DMS79 (cell line): ENCODE measurements around the gene RIMBP2.
A peak's percentile ranks its signal among the peaks of the same experiment; 100 is the strongest.

Experiments used
- DNase-seq: peaks from one replicate; lab custom pipeline; 2025; lab: John Stamatoyannopoulos, UW

RIMBP2 gene

DNA sequence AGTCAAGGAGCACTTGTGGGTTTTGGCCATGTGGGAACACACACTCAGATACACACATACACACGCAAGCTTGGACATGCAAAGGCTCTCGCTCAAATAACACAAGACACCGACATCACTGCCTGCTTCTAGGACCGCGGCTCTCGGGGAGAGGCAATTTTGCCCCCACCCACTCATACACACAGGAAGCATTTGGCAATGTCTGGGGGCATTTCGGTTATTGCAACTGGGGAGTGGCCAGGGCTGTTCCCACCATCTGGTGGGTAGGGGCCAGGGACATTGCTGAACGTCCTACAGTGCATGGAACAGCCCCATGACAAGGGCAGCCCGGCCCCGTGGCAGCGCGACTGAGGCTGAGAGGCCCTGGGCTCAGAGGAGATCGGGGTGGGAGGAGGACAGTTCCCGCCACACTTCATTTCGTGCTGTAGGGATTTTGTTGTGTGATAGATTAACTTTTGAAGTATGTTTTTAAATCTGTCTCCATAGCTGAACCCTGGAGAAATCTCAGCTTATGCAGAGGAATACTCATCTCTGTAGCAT is 35.6 kb downstream of the RIMBP2 start:
- no peak for DNase-seq

DNA sequence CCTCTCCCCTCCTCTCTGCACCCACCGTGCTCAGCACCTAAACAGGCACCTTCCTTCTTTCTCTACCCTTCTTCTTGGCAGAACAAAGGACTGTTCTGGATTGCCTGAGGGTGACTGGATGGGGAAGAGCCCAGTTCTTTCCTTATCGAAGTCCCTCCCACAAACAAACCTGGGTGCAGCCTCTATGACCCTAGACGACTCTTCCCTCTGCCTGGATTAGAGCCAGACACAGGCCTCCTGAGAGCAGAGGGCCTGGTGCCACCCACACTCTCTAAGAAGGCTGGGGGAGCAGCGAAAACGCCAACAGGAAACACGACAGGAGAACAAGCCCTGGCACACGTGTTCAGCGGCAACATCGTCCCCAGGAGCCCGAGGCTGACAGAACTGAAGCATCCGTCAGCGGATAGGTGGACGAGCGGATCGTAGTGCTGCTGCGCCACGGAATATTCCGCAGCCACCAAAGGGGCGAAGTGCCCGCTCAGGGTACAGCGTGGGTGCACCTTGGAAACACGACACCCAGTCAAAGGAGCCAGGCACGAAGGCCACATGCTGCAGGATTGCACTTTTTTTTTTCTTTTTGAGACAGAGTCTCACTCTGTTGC is 38.0 kb downstream of the RIMBP2 start:
- DNase-seq, result peak; percentile 18

DNA sequence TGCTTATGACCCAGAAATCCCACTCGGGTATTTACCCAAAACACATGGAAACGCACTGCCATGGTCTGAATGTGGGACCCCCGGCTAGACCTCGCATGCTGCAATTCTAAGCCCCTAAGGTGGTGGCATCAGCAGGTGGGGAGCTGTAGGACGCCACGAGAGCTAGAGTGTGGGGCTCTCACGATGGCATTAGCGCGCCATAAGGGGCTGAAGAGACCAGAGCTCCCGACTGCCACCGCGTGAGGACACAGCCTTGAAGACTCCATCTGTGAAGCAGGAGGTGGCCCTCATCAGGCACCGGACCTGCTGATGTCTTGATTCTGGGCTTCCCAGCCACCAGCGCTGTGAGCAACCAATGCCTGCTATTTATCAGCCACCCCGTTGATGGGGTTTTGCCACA is 40.3 kb downstream of the RIMBP2 start:
- DNase-seq, result no peak

DNA sequence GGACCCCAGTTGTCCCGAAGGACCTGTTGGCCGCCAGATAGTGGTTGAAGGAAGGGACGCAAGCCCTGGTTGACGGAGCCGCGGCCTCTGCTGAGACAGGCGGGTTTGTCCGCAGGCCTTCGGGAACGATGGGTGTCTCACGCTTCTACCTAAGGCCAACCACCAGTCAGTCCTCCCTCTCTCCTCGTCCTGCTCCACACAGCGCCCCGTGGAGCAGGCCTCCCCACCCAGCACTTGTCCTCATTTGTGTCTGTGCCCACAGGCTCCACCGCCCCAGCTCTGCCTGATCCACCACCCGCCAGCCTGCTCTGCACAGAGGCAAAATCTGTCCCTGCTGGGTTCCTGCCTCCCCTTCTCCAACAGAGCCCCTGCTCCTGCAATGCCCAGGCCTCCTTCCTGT is 41.0 kb downstream of the RIMBP2 start:
- no peak for DNase-seq

DNA sequence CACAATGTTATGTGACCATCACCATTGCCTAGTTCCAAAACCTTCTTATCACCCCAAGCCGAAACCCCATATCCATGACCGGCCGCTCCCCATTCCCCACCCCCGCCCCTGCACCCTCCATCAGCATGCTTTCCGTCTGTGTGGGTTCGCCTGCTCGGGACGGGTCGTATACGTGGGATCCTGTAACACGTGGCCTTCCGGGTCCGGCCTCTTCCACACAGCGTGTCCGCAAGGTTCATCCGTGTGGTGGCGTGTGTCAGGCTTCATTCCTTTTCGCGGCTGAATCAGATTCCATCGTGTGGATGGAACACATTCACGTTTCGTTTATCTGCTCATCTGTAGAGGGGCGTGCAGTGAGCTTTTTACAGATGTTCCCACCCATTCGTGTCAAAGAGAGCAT is 41.4 kb downstream of the RIMBP2 start:
- DNase-seq, result no peak

DNA sequence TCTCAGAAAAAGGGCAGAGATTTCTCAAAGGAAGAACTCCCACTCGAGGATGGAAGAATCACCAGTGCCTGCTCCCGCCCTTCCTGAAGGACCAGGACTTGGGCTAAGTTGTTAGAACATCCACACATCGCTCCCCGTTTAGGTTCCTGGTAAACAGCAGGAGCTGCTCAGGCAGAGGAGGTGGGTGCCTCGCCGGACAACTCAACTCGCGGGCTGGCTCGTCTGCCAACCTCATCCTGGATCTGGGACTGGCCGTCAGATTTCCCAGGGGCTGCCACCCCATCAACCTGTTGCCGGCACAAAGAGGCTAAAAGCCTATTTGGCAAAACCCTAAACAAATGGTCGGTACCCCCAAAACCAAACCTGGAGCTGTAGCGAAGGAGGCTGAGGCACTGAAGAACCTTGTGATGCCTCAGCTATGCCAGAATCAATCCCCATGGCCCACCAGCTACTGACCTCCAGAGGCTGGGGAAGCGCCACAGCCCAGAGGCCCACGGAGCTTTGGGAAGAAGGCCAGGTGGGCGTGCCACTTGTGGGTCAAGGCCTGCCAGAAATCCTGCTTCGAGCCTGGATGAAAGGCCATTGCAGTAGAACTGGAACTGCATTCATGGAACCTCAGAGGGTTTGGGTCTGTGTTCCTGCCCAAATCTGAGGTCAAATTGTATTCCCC is 42.9 kb downstream of the RIMBP2 start:
- no peak for DNase-seq

DNA sequence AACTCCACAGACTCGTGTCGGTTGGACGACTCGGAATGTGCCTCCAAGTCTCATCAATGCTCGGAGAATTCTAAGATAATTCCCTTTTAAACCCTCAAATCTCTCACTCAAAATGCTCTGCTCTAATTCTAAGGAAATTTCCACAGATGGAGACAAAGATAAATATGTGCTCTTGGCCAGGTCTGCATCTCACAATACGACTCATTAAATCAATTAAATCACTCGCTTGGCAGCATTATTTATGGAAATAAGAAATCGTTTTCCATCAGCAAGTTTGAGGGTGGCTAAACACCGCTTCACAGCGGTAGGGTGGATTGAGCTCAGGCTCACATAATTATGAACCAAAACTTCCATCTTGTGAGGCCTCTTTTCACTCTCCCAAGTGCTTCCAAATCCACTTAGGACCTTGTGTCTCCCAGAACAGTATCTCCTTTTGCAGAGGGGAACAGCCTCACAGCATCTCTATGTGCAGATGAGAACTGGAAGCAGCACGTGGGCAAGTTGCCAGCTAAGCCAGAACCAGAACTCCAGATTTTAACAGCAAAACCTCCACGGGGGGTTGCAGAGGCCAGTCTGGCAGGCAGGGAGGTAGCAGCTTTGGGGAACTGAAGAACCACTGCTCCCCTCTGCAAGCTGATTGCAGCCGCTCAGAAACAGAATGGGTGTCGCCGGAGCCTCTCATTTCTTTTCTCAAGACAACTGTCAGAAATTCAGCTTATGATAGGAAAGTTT is 43.8 kb downstream of the RIMBP2 start:
- DNase-seq, result no peak

DNA sequence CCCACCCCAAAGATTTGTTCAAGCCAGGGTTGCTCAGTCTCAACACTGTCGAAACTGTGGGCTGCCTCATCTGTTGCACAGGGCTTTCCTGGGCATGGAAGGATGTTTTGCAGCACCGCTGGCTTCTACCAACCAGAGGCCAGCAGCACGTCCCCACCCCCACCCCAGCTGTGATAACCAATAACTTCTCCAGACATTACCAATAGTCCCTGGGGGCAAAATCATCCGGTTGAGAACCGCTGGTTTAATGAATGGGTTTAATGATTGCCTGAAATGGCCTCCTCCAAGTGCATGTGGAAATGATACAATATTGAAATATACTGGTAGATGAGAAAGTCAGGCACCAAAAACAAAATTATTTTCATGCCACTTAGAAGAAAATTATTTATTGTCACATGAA is 44.5 kb downstream of the RIMBP2 start:
- no peak for DNase-seq

DNA sequence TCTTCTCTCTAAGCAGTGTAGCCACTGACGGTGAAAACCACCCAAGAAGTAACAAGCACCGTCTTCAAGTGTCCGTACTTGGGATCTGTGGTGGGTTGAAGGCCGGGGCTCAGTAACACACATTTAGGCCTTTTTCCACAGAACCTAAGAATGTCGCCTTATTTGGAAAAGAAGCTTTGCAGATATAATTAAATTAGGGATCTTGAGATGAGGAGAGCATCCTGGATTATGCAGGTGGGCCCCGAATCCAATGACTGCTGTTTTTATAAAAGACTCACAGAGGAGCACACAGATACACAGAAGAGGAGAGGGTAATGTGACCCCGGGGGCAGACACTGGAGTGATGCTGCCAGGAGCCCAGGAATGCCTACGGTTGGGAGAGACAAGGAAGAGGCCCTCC is 46.3 kb downstream of the RIMBP2 start:
- no peak for DNase-seq

DNA sequence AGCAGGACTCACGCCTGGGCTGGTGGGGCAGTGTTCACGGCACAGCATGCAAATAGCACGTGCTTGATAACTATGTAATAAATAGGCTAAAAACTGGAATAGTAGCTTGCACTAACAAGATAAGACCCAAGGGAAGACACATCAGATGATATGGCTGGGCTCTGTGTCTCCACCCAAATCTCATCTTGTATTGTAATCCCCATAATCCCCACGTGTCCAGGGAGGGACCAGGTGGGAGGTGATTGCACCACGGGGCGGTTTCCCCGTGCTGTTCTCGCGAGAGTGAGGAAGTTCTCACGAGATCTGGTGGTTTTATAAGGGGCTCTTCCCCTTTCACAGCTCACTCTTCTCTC is 46.9 kb downstream of the RIMBP2 start:
- DNase-seq, result no peak

DNA sequence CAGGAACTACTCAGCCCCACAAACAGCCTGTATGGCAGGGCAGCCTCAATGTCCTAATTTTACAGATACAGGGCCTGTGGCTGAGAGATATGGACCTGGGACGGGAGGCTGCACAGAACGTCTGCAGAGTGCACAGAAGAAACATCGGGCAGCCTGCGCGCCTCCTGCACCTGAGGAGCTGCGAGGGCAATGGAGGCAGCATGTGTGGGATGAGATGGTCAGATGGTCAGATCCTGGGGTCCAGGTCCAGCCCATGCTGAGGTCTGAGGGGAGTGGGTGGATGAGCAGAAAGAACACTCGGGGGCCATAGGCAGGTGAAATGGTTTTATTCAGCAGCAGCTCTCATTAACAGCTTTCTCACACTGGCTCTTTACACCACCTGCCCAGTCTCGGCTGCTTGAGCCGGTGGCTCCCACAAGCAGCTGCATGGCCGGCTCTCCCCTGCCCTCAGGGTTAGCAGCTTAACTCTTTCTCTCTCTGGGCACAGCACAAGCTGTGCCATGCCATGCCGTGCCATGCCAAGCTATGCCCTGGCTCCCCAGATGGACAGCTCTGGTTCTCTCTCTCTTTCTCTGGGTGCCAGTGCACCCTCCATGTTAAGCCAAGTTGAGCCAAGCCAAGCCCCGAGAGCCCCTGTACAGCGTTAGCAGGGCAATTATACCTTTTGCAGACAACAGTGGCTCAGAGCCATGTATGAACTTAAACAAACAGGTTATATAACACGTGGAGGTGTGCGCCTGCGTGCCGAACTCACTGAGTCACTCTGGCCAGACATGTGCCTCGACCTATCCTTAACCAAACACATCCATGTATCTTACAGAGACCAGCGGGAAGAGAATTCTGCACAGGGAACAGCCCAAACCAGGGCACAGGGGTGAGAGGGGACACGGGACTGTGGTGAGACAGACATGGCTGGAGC is 47.6 kb downstream of the RIMBP2 start:
- DNase-seq, result no peak

DNA sequence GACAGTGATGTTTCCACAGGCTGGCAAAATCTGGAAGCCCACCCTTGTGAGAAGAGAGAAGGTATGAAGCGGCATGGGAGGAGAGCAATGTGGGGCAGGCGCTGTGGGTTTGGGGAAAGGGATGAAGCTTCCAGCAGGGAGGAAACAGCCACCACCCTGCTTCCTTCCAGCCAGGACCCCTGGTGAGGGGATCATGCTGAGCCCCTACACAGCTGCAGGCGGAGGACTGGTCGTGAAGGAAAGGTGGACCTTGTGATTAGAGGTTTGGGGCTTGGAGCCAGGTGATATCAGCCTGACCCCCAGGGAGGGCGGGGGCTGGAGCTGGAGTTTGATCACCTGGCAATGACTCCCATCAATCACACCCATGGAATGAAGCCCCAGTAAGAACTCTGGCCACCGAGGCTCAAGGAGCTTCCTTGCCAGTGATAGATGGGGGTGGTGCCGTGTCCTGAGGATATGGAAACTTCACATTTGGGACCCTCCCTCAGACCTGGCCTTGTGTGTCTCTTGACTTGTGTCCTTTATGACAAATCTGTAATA is 48.6 kb downstream of the RIMBP2 start:
- DNase-seq, result no peak

DNA sequence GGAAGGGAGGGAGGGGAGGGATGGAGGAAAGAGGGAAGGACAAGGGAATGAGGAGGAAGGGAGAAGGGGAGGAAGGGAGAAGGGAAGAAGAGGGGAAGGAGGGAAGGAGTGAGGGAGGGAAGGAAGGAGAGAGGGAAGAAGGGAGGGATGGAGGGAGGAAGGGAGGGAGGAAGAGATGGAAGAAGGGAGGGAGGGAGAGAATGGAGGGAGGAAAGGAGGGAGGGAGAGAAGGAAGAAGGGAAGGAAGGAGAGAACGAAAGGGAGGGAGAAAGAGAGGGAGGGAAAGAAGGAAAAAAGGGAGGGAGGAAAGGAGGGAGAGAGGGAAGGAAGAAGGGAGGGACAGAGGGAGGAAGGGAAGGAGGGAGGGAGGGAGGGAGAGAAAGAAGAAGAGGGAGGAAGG is 49.5 kb downstream of the RIMBP2 start:
- DNase-seq, result no peak

DNA sequence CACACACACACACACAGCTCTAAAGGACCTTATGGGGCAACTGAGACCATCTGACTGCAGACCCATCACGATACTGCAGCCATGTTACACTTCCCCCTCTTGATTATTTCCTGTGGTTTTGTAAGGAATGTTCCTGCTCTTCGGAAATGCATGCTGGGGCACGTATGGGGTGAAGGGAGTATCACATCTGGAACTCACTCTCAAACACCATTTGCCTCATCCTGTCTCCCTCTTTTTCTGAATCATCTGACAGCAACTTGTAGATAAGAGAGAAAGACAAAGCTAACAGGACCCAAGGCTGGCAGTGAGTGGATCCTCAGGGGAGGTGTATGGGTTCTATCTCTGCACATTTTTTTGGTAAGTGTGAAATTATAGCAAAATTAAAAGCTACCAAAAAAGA is 50.3 kb downstream of the RIMBP2 start:
- no peak for DNase-seq

DNA sequence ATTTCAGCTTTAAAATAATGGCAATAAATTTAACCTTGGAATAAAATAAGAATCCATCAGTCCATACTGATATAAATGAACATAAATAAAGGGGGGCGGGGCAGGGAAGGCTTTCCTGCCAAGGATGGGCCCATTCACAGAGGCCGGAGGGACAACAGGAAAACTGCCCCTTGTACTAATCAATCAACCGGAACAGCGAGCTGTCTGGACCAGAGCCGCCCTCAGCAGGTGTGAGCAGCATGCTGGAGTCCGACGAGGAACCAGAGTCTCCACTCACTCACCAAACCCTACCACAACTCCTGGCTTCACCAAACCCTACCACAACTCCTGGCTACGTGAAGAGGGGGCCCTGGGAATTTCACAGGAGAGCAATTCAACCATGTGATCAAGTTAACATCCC is 51.3 kb downstream of the RIMBP2 start:
- DNase-seq, result no peak

DNA sequence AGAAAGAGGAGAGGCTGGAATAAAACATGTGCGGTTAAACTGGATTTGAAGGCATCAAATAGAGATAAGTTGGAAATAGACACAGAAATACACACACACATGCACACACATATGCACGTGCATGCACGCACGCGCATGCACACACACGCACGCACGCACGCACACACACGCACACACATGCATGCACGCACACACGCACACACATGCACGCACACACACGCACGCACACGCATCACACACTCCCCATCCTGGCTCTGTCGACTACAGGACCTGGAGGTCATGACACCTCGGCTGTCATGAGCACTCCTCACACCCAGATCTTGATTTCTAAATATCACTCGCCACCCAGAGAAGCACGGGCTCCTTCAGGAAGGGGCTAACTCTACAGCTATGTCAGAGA is 51.8 kb downstream of the RIMBP2 start:
- no peak for DNase-seq

DNA sequence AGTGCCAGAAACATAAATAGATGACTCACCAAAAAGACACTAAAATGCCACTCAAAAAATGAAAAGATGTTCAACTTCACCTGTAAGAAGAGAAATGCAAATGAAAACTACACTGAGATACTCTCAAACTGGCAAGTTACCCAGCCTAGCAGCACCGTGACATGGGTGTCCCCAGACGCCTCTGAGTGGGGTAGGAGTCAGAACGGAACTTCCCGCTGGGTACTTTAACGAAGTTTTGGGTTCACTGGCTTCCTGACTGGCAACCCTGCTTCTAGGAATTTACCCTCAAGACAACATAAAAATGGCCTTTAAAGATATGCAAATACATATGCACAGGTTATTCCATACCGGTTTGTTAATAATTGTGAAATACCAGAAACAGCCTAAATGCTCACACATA is 52.6 kb downstream of the RIMBP2 start:
- no peak for DNase-seq

DNA sequence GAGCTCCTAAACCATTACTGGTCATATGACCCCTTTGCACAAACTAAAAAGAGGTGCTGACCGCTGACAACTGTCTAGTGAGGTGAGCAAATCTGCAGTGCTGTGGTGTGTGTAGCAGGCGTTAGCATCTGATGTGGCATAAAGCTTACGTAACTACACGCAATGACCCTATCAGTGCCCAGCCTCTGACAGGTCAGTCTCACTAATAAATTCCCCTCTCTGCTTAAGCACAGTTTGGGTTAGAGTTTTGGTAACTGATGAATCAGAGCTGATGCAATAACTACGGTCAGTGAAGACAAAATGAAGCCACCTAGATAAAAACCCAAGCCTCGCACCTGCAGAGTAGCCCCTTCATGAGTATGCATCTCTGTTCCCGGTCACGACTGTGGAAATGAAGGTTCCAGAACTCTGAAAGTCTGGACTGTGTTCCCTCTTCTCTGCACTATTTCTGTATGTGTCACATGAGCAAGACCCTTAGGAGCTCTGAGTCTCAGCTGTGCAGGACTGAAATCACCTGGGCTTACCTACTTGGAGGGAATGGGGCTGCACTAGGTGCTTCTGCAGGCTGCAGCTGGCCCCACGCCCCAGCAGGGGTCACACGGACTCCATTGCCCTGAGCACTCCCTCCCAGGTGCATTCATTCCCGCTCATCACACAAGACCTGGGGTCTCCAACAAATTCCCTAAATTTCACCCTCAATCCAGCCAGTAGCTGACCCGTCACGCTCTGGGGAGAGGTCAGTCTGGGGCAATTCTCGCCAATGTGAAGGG is 54.4 kb downstream of the RIMBP2 start:
- no peak for DNase-seq

DNA sequence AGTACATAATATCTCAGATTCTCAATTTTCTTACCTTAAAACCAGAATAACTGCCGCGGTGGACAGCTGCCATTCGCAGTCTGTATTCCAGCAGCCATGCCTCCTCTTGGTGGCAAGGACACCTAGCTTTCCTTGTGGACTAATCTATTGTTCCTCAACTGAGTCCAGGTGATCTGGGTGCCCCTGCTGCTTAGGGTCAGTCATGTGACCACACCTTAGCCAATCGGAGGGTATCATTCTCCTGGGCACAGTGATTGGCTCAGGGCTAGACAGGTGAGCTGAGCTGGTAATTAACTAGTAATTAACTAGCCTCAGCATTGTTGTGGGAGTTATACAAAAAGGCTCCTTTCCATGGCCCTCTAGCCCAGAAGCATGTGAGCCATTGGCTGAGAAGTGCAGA is 55.0 kb downstream of the RIMBP2 start:
- DNase-seq, result no peak

DNA sequence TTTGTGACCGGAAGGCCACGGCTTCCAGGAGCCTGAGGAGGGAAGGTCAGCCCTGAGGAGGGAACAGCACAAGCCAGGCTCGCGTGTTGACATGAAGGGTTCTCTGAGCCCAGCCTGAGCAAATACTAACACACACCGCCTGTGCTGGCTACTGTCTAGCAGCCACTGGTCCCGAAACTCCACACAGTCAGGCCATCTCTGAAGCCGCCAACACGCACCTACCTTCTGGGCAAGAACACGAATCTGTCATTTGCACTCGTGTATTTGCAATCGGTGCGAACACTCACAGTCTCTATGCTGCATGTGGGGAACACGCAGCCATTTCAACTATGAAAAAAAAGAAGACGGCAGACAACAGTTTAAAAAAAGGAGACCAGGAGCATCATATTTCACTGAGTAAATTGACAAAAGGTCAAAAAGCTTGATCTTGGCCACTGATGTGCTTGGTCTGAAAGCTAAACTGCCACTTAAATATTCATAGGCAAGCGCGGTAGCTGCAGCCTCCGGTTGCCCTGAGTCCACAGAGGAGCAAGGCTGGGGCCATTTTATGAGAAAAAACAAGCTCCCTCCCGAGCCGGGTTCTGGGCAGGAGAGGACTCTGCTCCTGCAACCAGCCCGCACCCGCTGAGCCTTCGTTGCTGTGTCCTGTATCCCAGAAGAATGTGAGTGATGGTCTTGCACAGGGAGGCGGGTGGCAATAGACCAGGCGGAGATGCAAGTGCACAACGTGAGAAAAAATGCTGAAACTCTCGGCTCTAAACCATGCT is 57.8 kb downstream of the RIMBP2 start:
- no peak for DNase-seq

DNA sequence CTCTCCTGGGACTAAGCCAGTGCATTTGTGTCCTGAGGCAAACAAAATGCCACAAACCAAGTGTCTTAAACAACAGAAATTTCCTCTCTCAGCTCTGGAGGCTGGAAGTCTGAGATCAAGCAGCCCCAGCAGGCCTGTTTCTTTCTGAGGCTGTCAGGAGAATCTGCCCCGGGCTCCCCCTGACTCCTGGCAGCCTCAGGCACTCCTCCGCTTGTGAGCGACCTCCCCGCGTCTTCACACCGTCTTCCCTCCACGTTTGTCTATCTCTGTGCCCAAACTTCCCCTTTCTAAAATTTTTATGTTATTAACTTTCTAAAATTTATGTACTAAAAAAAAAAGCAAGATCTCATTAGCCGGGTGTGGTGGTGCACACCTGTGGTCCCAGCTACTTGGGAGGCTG is 59.7 kb downstream of the RIMBP2 start:
- DNase-seq, result no peak
